ENCODE results near the gene OPA1. TPM values are rescaled to one million over a fixed set of nuclear protein-coding genes. Genes with fewer than 3 reads are reported as not detected.

OPA1 gene
- total RNA-seq, 2 experiments from 2014 or later, result 56.1 to 57.6 TPM

GRCh38 chr3:193680220-193680619 is 87.2 kb downstream of the OPA1 start:
- ChIA-PET POLR2A (no interaction called here), CTCF (no interaction called here)
- H3K27me3 ChIP-seq (ENCODE audit: control insufficient read depth in 1 of 2, insufficient read depth in 2 of 2, low read length in 2 of 2), result no peaks in the 10 kb centered on the region

GRCh38 chr3:193681631-193682030 is 88.6 kb downstream of the OPA1 start:
- H3K27ac Mint-ChIP-seq, result no peak overlapping the region
- H3K4me1 Mint-ChIP-seq (ENCODE audit: low read depth), result peaks cover 5% of the 10 kb centered on the region
- Histone ChIP-seq H3K27me3 (ENCODE audit: control insufficient read depth in 1 of 2, insufficient read depth in 2 of 2, low read length in 2 of 2) (no peaks in the 10 kb centered on the region), H3K9me3 (ENCODE audit: control insufficient read depth in 1 of 2, insufficient read depth in 1 of 2, low read length in 2 of 2) (no peaks in the 10 kb centered on the region), H3K4me3 (ENCODE audit: low read length) (no peak overlapping the region), H3K4me1 (ENCODE audit: insufficient read depth, low read length) (no peaks in the 10 kb centered on the region), H3K36me3 (ENCODE audit: insufficient read depth, low read length) (peaks cover 19% of the 10 kb centered on the region), H3K27ac (ENCODE audit: low read depth in 1 of 2, low read length in 2 of 2) (no peak overlapping the region)
- ChIA-PET POLR2A (no interaction called here), CTCF (interaction anchor here (1.6 kb wide), 1 partner anchor 8 kb away, joined by 5 read pairs; no protein-coding TSS in a partner anchor)
- H3K9me3 Mint-ChIP-seq, result no peaks in the 10 kb centered on the region
- intact Hi-C loops (cut with DNase I, micrococcal nuclease), result no loop called here
- H3K27me3 Mint-ChIP-seq, result no peaks in the 10 kb centered on the region
- peaks cover 51% of the 10 kb centered on the region for H3K36me3 Mint-ChIP-seq (ENCODE audit: low read depth)
- ATAC-seq (ENCODE audit: poor library complexity) (no peak), DNase-seq (no peak)
- H3K4me3 Mint-ChIP-seq, result no peak overlapping the region
- no peak for TF ChIP-seq CTCF (IDR thresholded peaks at IDR 0.05)

More at GRCh38 chr3:193680220-193680619, 87.2 kb downstream of the OPA1 start:
- no peaks in the 10 kb centered on the region for H3K4me1 ChIP-seq (ENCODE audit: insufficient read depth, low read length)
- intact Hi-C loops (cut with DNase I, micrococcal nuclease), result no loop called here
- no peak for TF ChIP-seq CTCF (IDR thresholded peaks at IDR 0.05)
- ATAC-seq (ENCODE audit: poor library complexity) (no peak), DNase-seq (no peak)
- Mint-ChIP-seq H3K27me3 (no peaks in the 10 kb centered on the region), H3K9me3 (no peaks in the 10 kb centered on the region), H3K4me1 (ENCODE audit: low read depth) (no peaks in the 10 kb centered on the region), H3K4me3 (no peak overlapping the region), H3K27ac (no peak overlapping the region), H3K36me3 (ENCODE audit: low read depth) (peaks cover 58% of the 10 kb centered on the region)
- peaks cover 12% of the 10 kb centered on the region for H3K36me3 ChIP-seq (ENCODE audit: insufficient read depth, low read length)
- H3K4me3 ChIP-seq (ENCODE audit: low read length), result no peak overlapping the region
- no peaks in the 10 kb centered on the region for H3K9me3 ChIP-seq (ENCODE audit: control insufficient read depth in 1 of 2, insufficient read depth in 1 of 2, low read length in 2 of 2)
- no peak overlapping the region for H3K27ac ChIP-seq (ENCODE audit: low read depth in 1 of 2, low read length in 2 of 2)

GRCh38 chr3:193686665-193687483 is 93.9 kb downstream of the OPA1 start:
- H3K4me1 ChIP-seq (ENCODE audit: insufficient read depth, low read length), result no peaks in the 10 kb centered on the region
- ChIA-PET CTCF (no interaction called here), POLR2A (no interaction called here)
- intact Hi-C loops (cut with DNase I, micrococcal nuclease), result no loop called here
- ATAC-seq (ENCODE audit: poor library complexity) (no peak), DNase-seq (no peak)
- H3K9me3 ChIP-seq (ENCODE audit: control insufficient read depth in 1 of 2, insufficient read depth in 1 of 2, low read length in 2 of 2), result no peaks in the 10 kb centered on the region
- peaks cover 34% of the 10 kb centered on the region for H3K36me3 Mint-ChIP-seq (ENCODE audit: low read depth)
- H3K27me3 Mint-ChIP-seq, result no peaks in the 10 kb centered on the region
- H3K27ac Mint-ChIP-seq, result no peak overlapping the region
- H3K36me3 ChIP-seq (ENCODE audit: insufficient read depth, low read length), result peaks cover 7% of the 10 kb centered on the region
- H3K9me3 Mint-ChIP-seq, result no peaks in the 10 kb centered on the region
- no peak overlapping the region for H3K4me3 ChIP-seq (ENCODE audit: low read length)
- TF ChIP-seq CTCF (IDR thresholded peaks at IDR 0.05), result no peak
- H3K4me3 Mint-ChIP-seq, result no peak overlapping the region
- peaks cover 5% of the 10 kb centered on the region for H3K4me1 Mint-ChIP-seq (ENCODE audit: low read depth)
- no peaks in the 10 kb centered on the region for H3K27me3 ChIP-seq (ENCODE audit: control insufficient read depth in 1 of 2, insufficient read depth in 2 of 2, low read length in 2 of 2)
- H3K27ac ChIP-seq (ENCODE audit: low read depth in 1 of 2, low read length in 2 of 2), result no peak overlapping the region

Measured in CD4-positive, alpha-beta T cell (primary cell).